Endothelial cell of umbilical vein (primary cell): ENCODE data around the gene SGK1. TPM values are rescaled to one million over a fixed set of nuclear protein-coding genes. Genes with fewer than 3 reads are reported as not detected.

Experiments
- BruUV-seq: library from RNA; stranded (reverse); fragments of 400-500 nt; replicated peaks from 2 replicates; lab custom pipeline; 2021; lab: Mats Ljungman, UMichigan
- CTCF ChIA-PET: fragments of 300-600, 350-600 bp; sonication (Branson Sonifier 250); formaldehyde crosslinking; loops from one replicate; lab custom pipeline; 2021; ENCODE audit warnings: antibody characterized with exemption, inconsistent platforms; lab: Charles Lee
- POLR2A ChIA-PET: fragments of 300-600, 350-600 bp; sonication (Branson Sonifier 250); formaldehyde crosslinking; loops from one replicate; lab custom pipeline; 2021; ENCODE audit warnings: antibody characterized with exemption, inconsistent platforms; lab: Charles Lee
- DNase-seq: peaks from one replicate; pipeline ENCODE4 v3.0.0-alpha.2; 2011; ENCODE audit warnings: low read depth, low spot score
- FAIRE-seq: peaks from 2 replicates; lab custom pipeline; 2011; peaks lifted over from hg19 to GRCh38; lab: Jason Lieb, UNC
- H2AFZ ChIP-seq: 2 replicates; pipeline ENCODE4 v1.6.0; 2012; ENCODE audit warnings: low read depth, low read length, control low read depth, inconsistent platforms
- H3K27ac ChIP-seq: 2 replicates; pipeline ENCODE4 v1.5.1; 2011; ENCODE audit warnings: low read depth, mild to moderate bottlenecking, control low read depth, low read length, moderate library complexity; ENCODE audit not compliant: insufficient read depth
- H3K27me3 ChIP-seq, 2 experiments: 2 replicates each; pipeline versions ENCODE4 v1.6.0 to v1.6.1; 2011; ENCODE audit warnings: low read length in 2 of 2, mixed read lengths in 1 of 2; ENCODE audit not compliant: control insufficient read depth in 2 of 2, insufficient read depth in 2 of 2
- H3K36me3 ChIP-seq, 2 experiments: 2 replicates in 1 of 2; 3 replicates in 1 of 2; pipeline ENCODE4 v1.5.1; 2011; ENCODE audit warnings: low read length in 2 of 2, mild to moderate bottlenecking in 1 of 2, moderate library complexity in 1 of 2; ENCODE audit not compliant: control insufficient read depth in 2 of 2, insufficient read depth in 2 of 2; ENCODE audit errors: extremely low read depth in 1 of 2
- H3K4me1 ChIP-seq: 3 replicates; pipeline ENCODE4 v1.5.1; 2011; ENCODE audit warnings: mild to moderate bottlenecking, low read length; ENCODE audit not compliant: control insufficient read depth, insufficient read depth; ENCODE audit errors: extremely low read depth
- H3K4me2 ChIP-seq: 2 replicates; pipeline ENCODE4 v1.6.1; 2011; ENCODE audit warnings: low read length, control low read depth, mixed read lengths; ENCODE audit not compliant: insufficient read depth
- H3K4me3 ChIP-seq, 3 experiments: fragments of 200-600 bp in 1 of 3; sonication (generic), shearing (Covaris generic) in 1 of 3; replicated peaks in 1 of 3; 2 replicates each; pipeline ENCODE4 v1.5.1; 2011 to 2016; ENCODE audit warnings: control low read depth in 3 of 3, low read length in 3 of 3, mild to moderate bottlenecking in 2 of 3, inconsistent platforms in 1 of 3, low read depth in 1 of 3, moderate library complexity in 1 of 3; ENCODE audit not compliant: insufficient read depth in 1 of 3
- H3K79me2 ChIP-seq: 2 replicates; pipeline ENCODE4 v1.6.0; 2012; ENCODE audit warnings: low read length, inconsistent platforms; ENCODE audit not compliant: control insufficient read depth, insufficient read depth
- H3K9ac ChIP-seq: replicated peaks from 2 replicates; pipeline ENCODE3; 2011; ENCODE audit warnings: low read length, control low read depth; ENCODE audit not compliant: insufficient read depth; ENCODE audit errors: extremely low read depth
- H3K9me1 ChIP-seq: replicated peaks from 3 replicates; pipeline ENCODE4 v1.6.0; 2011; ENCODE audit warnings: mild to moderate bottlenecking, low read length; ENCODE audit not compliant: control insufficient read depth, insufficient read depth; ENCODE audit errors: extremely low read depth
- H3K9me3 ChIP-seq: replicated peaks from 2 replicates; pipeline ENCODE4 v1.5.1; 2012; ENCODE audit warnings: low read length, inconsistent platforms; ENCODE audit not compliant: control insufficient read depth, insufficient read depth
- H4K20me1 ChIP-seq: replicated peaks from 2 replicates; pipeline ENCODE3; 2011; ENCODE audit warnings: mild to moderate bottlenecking, low read length; ENCODE audit not compliant: control insufficient read depth, insufficient read depth; ENCODE audit errors: extremely low read depth
- CTCF ChIP-seq, 2 donors: IDR thresholded peaks; 1 replicate in 1 of 2; 2 replicates in 1 of 2; pipeline ENCODE4 v1.5.1; 2011; ENCODE audit warnings: low read length in 2 of 2, mild to moderate bottlenecking in 2 of 2, moderate library complexity in 2 of 2, control low read depth in 1 of 2, inconsistent platforms in 1 of 2, low read depth in 1 of 2; ENCODE audit not compliant: insufficient read depth in 1 of 2; ENCODE audit errors: extremely low read depth in 1 of 2
- EZH2 ChIP-seq: IDR thresholded peaks from 2 replicates; pipeline ENCODE4 v1.6.1; 2012; ENCODE audit warnings: borderline replicate concordance, low read depth, mild to moderate bottlenecking, moderate library complexity, low read length, inconsistent platforms; ENCODE audit not compliant: severe bottlenecking
- FOS ChIP-seq: IDR thresholded peaks from 2 replicates; pipeline ENCODE4 v1.6.1; 2011; ENCODE audit warnings: mild to moderate bottlenecking, low read length, moderate library complexity, borderline replicate concordance; ENCODE audit not compliant: insufficient read depth
- GATA2 ChIP-seq: IDR thresholded peaks from 2 replicates; pipeline ENCODE4 v1.7.0; 2011; ENCODE audit warnings: low read depth, mild to moderate bottlenecking, moderate library complexity, mixed read lengths, low read length; ENCODE audit not compliant: insufficient read length, insufficient read depth
- JUN ChIP-seq: IDR thresholded peaks from 2 replicates; pipeline ENCODE4 v1.6.1; 2011; ENCODE audit warnings: borderline replicate concordance, low read depth; ENCODE audit not compliant: insufficient read length, insufficient read depth
- MAX ChIP-seq: IDR thresholded peaks from 2 replicates; pipeline ENCODE4 v1.6.1; 2011; ENCODE audit not compliant: insufficient read depth, insufficient read length
- MYC ChIP-seq: IDR thresholded peaks from one replicate; pipeline ENCODE4 v1.6.1; 2011; ENCODE audit warnings: mild to moderate bottlenecking, low read depth, low read length
- POLR2A ChIP-seq: IDR thresholded peaks from 2 replicates; pipeline ENCODE4 v1.6.1; 2012; ENCODE audit warnings: low read depth, mild to moderate bottlenecking, control low read depth, low read length
- POLR2AphosphoS5 ChIP-seq: IDR thresholded peaks from 2 replicates; pipeline ENCODE4 v1.6.1; 2012; ENCODE audit warnings: low read depth, mild to moderate bottlenecking, control low read depth, low read length, moderate library complexity; ENCODE audit not compliant: insufficient read depth
- dilution Hi-C: fragments of 300-500 bp; cut with MboI; formaldehyde crosslinking; loops from one replicate; pipeline ENCODE4 v1.15.0; 2019; ENCODE audit warnings: low sequenced_read_pairs; ENCODE audit not compliant: extremely low pct_ligation_motif_present
- intact Hi-C: fragments of 100-400 bp; cut with micrococcal nuclease; formaldehyde crosslinking; loops from one replicate; pipeline ENCODE4 v1.10.0; 2022
- polyA plus RNA-seq, 4 experiments: library from polyadenylated mRNA; depleted of rRNA in 3 of 4; stranded (reverse) in 3 of 4; unstranded in 1 of 4; fragments of >200 nt; gene quantifications; 2 replicates each; pipeline versions ENCODE4 v1.2.1 to v1.2.3, GENCODE V29; 2011 to 2012; ENCODE audit warnings: missing spikeins in 1 of 4
- total RNA-seq: library from RNA; stranded (reverse); gene quantifications from 2 replicates; pipeline ENCODE4 v1.2.3, GENCODE V29; 2021

Gene SGK1
- total and polyA plus RNA-seq, 2 donors (not counting 3 experiments of a cell fraction or from before 2014, with no cell fraction given) = 121 to 128 TPM

GRCh38 chr6:134295953-134296553 is 21.9 kb downstream of the SGK1 start:
- POLR2A ChIA-PET = interaction anchor here (0.6 to 1.4 kb wide), 5 partner anchors 10 to 125 kb away, joined by 3 to 5 read pairs (median 3); no protein-coding TSS in a partner anchor
- no peak overlapping the region for H2AFZ ChIP-seq
- intact Hi-C loops (loop anchor here (1.0 to 5.0 kb wide), 6 partner anchors 8 to 426 kb away; no protein-coding TSS in a partner anchor), dilution Hi-C loops (no loop called here)
- H3K4me3 ChIP-seq = no peak overlapping the region
- no peaks in the 10 kb centered on the region for H3K79me2 ChIP-seq
- peak overlapping the region; percentile 99 for H3K27ac ChIP-seq
- H3K9me3 ChIP-seq = no peaks in the 10 kb centered on the region
- peak overlapping the region; percentile 13 for H3K4me2 ChIP-seq
- no peaks in the 10 kb centered on the region for H3K36me3 ChIP-seq
- peak overlapping the region; percentile 94 for H3K9ac ChIP-seq
- FAIRE-seq = peak; percentile 92
- TF ChIP-seq MYC = no peak
- TF ChIP-seq POLR2A = peak; percentile 81
- peak; percentile 90 for TF ChIP-seq POLR2AphosphoS5
- TF ChIP-seq MAX = peak; percentile 29
- TF ChIP-seq FOS = peak; percentile 99
- no peak for TF ChIP-seq CTCF (IDR thresholded peaks at IDR 0.05; ENCODE audit: extremely low read depth in 1 of 2, insufficient read depth in 1 of 2, low read depth in 1 of 2, low read length in 2 of 2)
- no peak for TF ChIP-seq EZH2
- peak; percentile 96 for TF ChIP-seq JUN
- peak; percentile 98 for TF ChIP-seq GATA2
- DNase-seq = peak; percentile 94
- no peaks in the 10 kb centered on the region for H3K27me3 ChIP-seq
- no peaks in the 10 kb centered on the region for H4K20me1 ChIP-seq
- no peaks in the 10 kb centered on the region for H3K9me1 ChIP-seq
- TSS peak; percentile 87 for BruUV-seq
- peaks cover 23% of the 10 kb centered on the region for H3K4me1 ChIP-seq
- CTCF ChIA-PET = interaction anchor here (0.8 to 4.7 kb wide), 8 partner anchors 12 to 527 kb away, joined by 3 to 33 read pairs (median 5); partner anchors contain the start of gene SGK1
